ENCODE measurements around the gene ZKSCAN1. TPM values are rescaled to one million over a fixed set of nuclear protein-coding genes. Genes with fewer than 3 reads are reported as not detected.
"Not testable (repeated sequence)": the region's sequence is repeated elsewhere in the genome, so short reads cannot be mapped to it uniquely, and the experiment has no call there.

The ZKSCAN1 gene
- total RNA-seq, 2 donors from 2014 or later, result 75.8 to 86.5 TPM

GRCh38 chr7:100003711-100004661 is 11.4 kb upstream of the ZKSCAN1 start:
- Histone ChIP-seq H3K4me3 (no peak overlapping the region), H3K27me3 (replicated peaks; ENCODE audit: insufficient read depth) (no peaks in the 10 kb centered on the region), H3K4me1 (replicated peaks) (peaks cover 22% of the 10 kb centered on the region), H3K9me3 (no peaks in the 10 kb centered on the region), H3K36me3 (no peaks in the 10 kb centered on the region), H3K27ac (peak overlapping the region; percentile 90 to 93)
- peak; percentile 71 for DNase-seq (ENCODE audit: low spot score)
- intact Hi-C loops (cut with DNase I), result no loop called here
- WGBS, result 39% methylated on average over 14 of the region's 14 CpGs
- TF ChIP-seq CTCF (IDR thresholded peaks at IDR 0.05) (no peak), POLR2AphosphoS5 (IDR thresholded peaks at IDR 0.05) (peak; percentile 44)

DNA sequence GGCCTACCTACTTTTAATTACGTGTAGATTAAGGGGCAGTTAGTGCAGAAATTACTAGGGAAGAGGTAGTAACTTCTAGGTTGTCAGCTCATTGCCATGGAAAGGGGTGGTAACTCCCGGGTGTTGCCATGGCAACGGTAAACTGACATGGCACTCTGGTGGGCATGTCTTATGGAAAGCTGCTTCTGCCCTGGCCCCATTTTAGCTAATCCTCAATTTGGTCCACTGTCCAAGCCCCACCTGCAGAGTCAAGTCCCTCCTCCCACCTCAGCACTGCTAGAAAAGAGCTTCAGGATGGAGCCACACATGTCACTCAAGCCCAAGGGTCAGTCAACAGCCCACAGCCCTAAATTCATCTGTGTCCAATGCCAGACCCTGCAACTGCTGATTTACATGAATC is 7.5 kb upstream of the ZKSCAN1 start:
- H3K27me3 ChIP-seq (replicated peaks; ENCODE audit: insufficient read depth), result no peaks in the 10 kb centered on the region
- DNase-seq (ENCODE audit: low spot score), result no peak
- H3K36me3 ChIP-seq, result no peaks in the 10 kb centered on the region
- peaks cover 16% of the 10 kb centered on the region for H3K4me1 ChIP-seq (replicated peaks)
- peak overlapping the region; percentile 95 to 96 for H3K27ac ChIP-seq
- WGBS, result 62% methylated on average over 3 of the region's 3 CpGs
- TF ChIP-seq POLR2A (IDR thresholded peaks at IDR 0.05), result no peak
- TF ChIP-seq POLR2AphosphoS5 (IDR thresholded peaks at IDR 0.05), result no peak
- TF ChIP-seq CTCF (IDR thresholded peaks at IDR 0.05), result no peak
- intact Hi-C loops (cut with DNase I), result no loop called here
- no peaks in the 10 kb centered on the region for H3K9me3 ChIP-seq
- H3K4me3 ChIP-seq, result no peak overlapping the region

DNA sequence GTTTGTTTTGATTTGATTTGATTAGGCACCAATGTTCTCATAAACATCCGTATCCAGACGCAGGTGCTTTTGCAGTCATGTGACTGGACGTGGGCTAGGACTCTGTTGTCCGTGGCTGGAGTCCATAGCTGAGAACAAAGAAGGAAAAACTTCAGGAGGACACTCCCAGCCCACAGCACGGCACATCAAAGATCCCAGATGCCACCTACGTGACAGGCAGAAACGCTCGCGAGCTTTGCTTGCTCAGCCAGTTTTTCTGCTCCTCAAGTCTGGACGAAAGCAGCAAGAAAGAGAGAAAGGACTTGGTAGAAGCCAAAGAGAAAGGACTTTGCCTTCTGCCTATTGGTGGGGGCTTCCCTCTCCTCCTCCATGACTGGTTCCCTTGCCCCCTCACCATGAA is 6.9 kb upstream of the ZKSCAN1 start:
- TF ChIP-seq POLR2A (IDR thresholded peaks at IDR 0.05) (no peak), POLR2AphosphoS5 (IDR thresholded peaks at IDR 0.05) (peak; percentile 94)
- WGBS, result 27% methylated on average over 10 of the region's 10 CpGs
- Histone ChIP-seq H3K9me3 (no peaks in the 10 kb centered on the region), H3K4me3 (no peak overlapping the region), H3K27me3 (replicated peaks; ENCODE audit: insufficient read depth) (no peaks in the 10 kb centered on the region), H3K36me3 (no peaks in the 10 kb centered on the region), H3K27ac (peak overlapping the region; percentile 95 to 96), H3K4me1 (replicated peaks) (peaks cover 12% of the 10 kb centered on the region)
- DNase-seq (ENCODE audit: low spot score), result peak; percentile 95
- intact Hi-C loops (cut with DNase I), result no loop called here

DNA sequence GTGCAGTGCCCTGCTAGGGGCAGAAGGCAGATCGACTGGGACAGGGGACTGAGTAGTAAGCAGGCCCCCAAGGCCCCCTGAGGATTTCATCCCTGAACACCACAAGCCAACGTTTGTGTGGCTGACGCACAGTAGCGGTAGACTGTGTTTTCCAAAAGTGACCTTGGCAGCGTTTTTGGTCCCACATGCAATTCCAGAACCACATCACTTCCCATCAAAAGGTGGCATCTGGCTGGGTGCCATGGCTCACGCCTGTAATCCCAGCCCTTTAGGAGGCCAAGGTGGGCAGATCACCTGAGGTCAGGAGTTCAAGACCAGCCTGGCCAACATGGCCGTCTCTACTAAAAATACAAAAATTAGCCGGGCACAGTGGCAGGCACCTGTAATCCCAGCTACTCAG is 5.4 kb upstream of the ZKSCAN1 start:
- intact Hi-C loops (cut with DNase I); H3K4me3 ChIP-seq; H3K27me3 ChIP-seq (replicated peaks; ENCODE audit: insufficient read depth); H3K4me1 ChIP-seq (replicated peaks); DNase-seq (ENCODE audit: low spot score); H3K36me3 ChIP-seq; H3K9me3 ChIP-seq: not testable (repeated sequence)
- H3K27ac ChIP-seq, result peak overlapping the region; percentile 95 to 96
- 74% methylated on average over 8 of the region's 8 CpGs for WGBS

- no peaks in the 10 kb centered on the region for H3K27me3 ChIP-seq (replicated peaks; ENCODE audit: insufficient read depth)
- TF ChIP-seq CTCF (IDR thresholded peaks at IDR 0.05), result no peak
- TF ChIP-seq POLR2AphosphoS5 (IDR thresholded peaks at IDR 0.05), result no peak
- TF ChIP-seq POLR2A (IDR thresholded peaks at IDR 0.05), result no peak
- DNase-seq (ENCODE audit: low spot score), result no peak
- no peaks in the 10 kb centered on the region for H3K9me3 ChIP-seq
- 72% methylated on average over 2 of the region's 2 CpGs for WGBS
- intact Hi-C loops (cut with DNase I), result no loop called here
- H3K4me1 ChIP-seq (replicated peaks), result peaks cover 4% of the 10 kb centered on the region
- H3K4me3 ChIP-seq, result no peak overlapping the region
- H3K27ac ChIP-seq, result peak overlapping the region; percentile 71 to 95
- H3K36me3 ChIP-seq, result no peaks in the 10 kb centered on the region
Observed at GRCh38 chr7:100010901-100011300, 4.5 kb upstream of the ZKSCAN1 start.

DNA sequence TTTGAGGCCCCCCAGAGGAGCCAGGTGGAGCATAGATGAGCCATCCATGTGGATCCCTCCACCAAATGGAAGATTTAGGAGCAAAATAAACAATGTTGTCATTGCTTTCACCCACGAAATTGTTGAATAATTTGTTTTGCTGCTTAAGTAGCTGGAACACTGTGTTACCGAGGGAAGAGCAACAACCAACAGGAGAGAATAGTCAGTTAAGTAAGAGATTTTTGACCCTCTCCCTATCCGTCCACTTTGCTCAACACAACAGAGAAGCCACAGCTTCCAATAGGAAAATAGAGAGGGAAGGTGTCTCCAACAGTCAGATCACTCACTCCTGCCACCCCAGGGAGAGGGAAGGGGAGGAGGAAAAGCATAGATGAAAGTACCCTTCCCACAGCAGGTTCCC is 3.9 kb upstream of the ZKSCAN1 start:
- Histone ChIP-seq H3K27ac (peak overlapping the region; percentile 71 to 95), H3K36me3 (no peaks in the 10 kb centered on the region), H3K9me3 (no peaks in the 10 kb centered on the region), H3K27me3 (replicated peaks; ENCODE audit: insufficient read depth) (no peaks in the 10 kb centered on the region), H3K4me3 (no peak overlapping the region), H3K4me1 (replicated peaks) (peaks cover 4% of the 10 kb centered on the region)
- intact Hi-C loops (cut with DNase I), result no loop called here
- WGBS, result 36% methylated on average over 3 of the region's 3 CpGs
- no peak for DNase-seq (ENCODE audit: low spot score)
- TF ChIP-seq CTCF (IDR thresholded peaks at IDR 0.05), result no peak
- peak; percentile 10 for TF ChIP-seq POLR2AphosphoS5 (IDR thresholded peaks at IDR 0.05)
- TF ChIP-seq POLR2A (IDR thresholded peaks at IDR 0.05), result no peak

All from prostate gland (tissue), 2 donors.